Neural cell (in vitro differentiated cells): ENCODE measurements around the gene ASTN1. TPM values are rescaled to one million over a fixed set of nuclear protein-coding genes. Genes with fewer than 3 reads are reported as not detected.

Source experiments
- H2AFZ ChIP-seq: fragments of 200-600, 300-800 bp; sonication (generic), shearing (Covaris generic); 2 replicates; pipeline ENCODE4 v1.6.0; 2014; ENCODE audit warnings: low read depth, mild to moderate bottlenecking, antibody characterized with exemption, low read length, moderate library complexity
- H3F3A ChIP-seq: fragments of 200-600 bp; shearing (Covaris generic); 2 replicates; pipeline ENCODE4 v1.6.1; 2016; ENCODE audit warnings: mild to moderate bottlenecking, moderate library complexity, mixed read lengths, antibody characterized with exemption, low read length; ENCODE audit not compliant: insufficient read depth, poor library complexity, severe bottlenecking
- H3K27ac ChIP-seq: fragments of 200-600, 300-800 bp; sonication (generic), shearing (Covaris generic); 2 replicates; pipeline ENCODE4 v1.5.1; 2014; ENCODE audit warnings: mild to moderate bottlenecking, low read length, moderate library complexity
- H3K27me3 ChIP-seq: fragments of 300-800, 200-600 bp; sonication (generic), shearing (Covaris generic); 2 replicates; pipeline ENCODE4 v1.6.0; 2014; ENCODE audit warnings: mild to moderate bottlenecking, low read depth, low read length, moderate library complexity; ENCODE audit not compliant: insufficient read depth
- H3K36me3 ChIP-seq: fragments of 300-800, 200-600 bp; sonication (generic), shearing (Covaris generic); 2 replicates; pipeline ENCODE4 v1.5.1; 2014; ENCODE audit warnings: mild to moderate bottlenecking, antibody characterized with exemption, low read length, moderate library complexity; ENCODE audit not compliant: insufficient read depth
- H3K4me2 ChIP-seq: fragments of 300-800, 200-600 bp; sonication (generic), shearing (Covaris generic); 2 replicates; pipeline ENCODE4 v1.6.0; 2014; ENCODE audit warnings: mild to moderate bottlenecking, low read length
- H3K4me3 ChIP-seq: fragments of 300-800, 200-600 bp; sonication (generic), shearing (Covaris generic); 2 replicates; pipeline ENCODE4 v1.5.1; 2014; ENCODE audit warnings: mild to moderate bottlenecking, low read length, moderate library complexity
- H3K79me2 ChIP-seq: fragments of 200-600 bp; shearing (Covaris generic); replicated peaks from 2 replicates; pipeline ENCODE4 v1.6.0; 2014; ENCODE audit warnings: mild to moderate bottlenecking, low read length, moderate library complexity; ENCODE audit not compliant: insufficient read depth
- H3K9ac ChIP-seq: fragments of 300-800, 200-600 bp; sonication (generic), shearing (Covaris generic); 2 replicates; pipeline ENCODE4 v1.6.1; 2016; ENCODE audit warnings: mild to moderate bottlenecking, low read length, mixed read lengths
- H3K9me2 ChIP-seq: fragments of 200-600 bp; shearing (Covaris generic); 2 replicates; pipeline ENCODE4 v1.6.1; 2016; ENCODE audit warnings: mild to moderate bottlenecking, low read length, mixed read lengths; ENCODE audit not compliant: insufficient read depth
- H3K9me3 ChIP-seq: fragments of 200-600, 300-800 bp; sonication (generic), shearing (Covaris generic); 2 replicates; pipeline ENCODE4 v1.6.1; 2016; ENCODE audit warnings: mild to moderate bottlenecking, mixed run types, low read length, moderate library complexity, mixed read lengths
- H4K20me1 ChIP-seq: fragments of 200-600 bp; shearing (Covaris generic); 2 replicates; pipeline ENCODE4 v1.6.1; 2016; ENCODE audit warnings: mild to moderate bottlenecking, mixed run types; ENCODE audit not compliant: insufficient read depth
- EP300 ChIP-seq: fragments of 450-650 bp; conservative IDR thresholded peaks from 2 replicates; pipeline ENCODE4 v1.6.1; 2014; ENCODE audit warnings: antibody characterized with exemption, mild to moderate bottlenecking, moderate library complexity; ENCODE audit not compliant: poor library complexity, severe bottlenecking
- EZH2 ChIP-seq: fragments of 200-600, 300-800 bp; shearing (Covaris generic), sonication (generic); IDR thresholded peaks from 2 replicates; pipeline ENCODE4 v1.6.1; 2014; ENCODE audit warnings: antibody characterized with exemption, low read length, borderline replicate concordance, mild to moderate bottlenecking; ENCODE audit not compliant: insufficient read depth, poor library complexity, severe bottlenecking
- MXI1 ChIP-seq: fragments of 450-650 bp; conservative IDR thresholded peaks from 2 replicates; pipeline ENCODE4 v1.6.1; 2014; ENCODE audit warnings: antibody characterized with exemption, mild to moderate bottlenecking; ENCODE audit not compliant: poor library complexity, severe bottlenecking
- POLR2AphosphoS5 ChIP-seq: IDR thresholded peaks from 2 replicates; pipeline ENCODE4 v1.6.1; 2012
- RAD21 ChIP-seq: fragments of 450-650 bp; conservative IDR thresholded peaks from 2 replicates; pipeline ENCODE4 v1.6.1; 2014; ENCODE audit warnings: antibody characterized with exemption, mild to moderate bottlenecking, moderate library complexity
- SMC3 ChIP-seq: fragments of 450-650 bp; conservative IDR thresholded peaks from 2 replicates; pipeline ENCODE4 v1.6.1; 2014; ENCODE audit warnings: antibody characterized with exemption, mild to moderate bottlenecking, moderate library complexity; ENCODE audit not compliant: poor library complexity
- TAF1 ChIP-seq: IDR thresholded peaks from 2 replicates; pipeline ENCODE4 v1.6.1; 2012; ENCODE audit warnings: low read depth
- polyA plus RNA-seq: library from polyadenylated mRNA; depleted of rRNA; stranded (reverse); fragments of >200 nt; gene quantifications from 2 replicates; pipeline ENCODE4 v1.2.3, GENCODE V29; 2014
- TF ChIP-seq, protein P1 (sequence below): fragments of 450-650 bp; IDR thresholded peaks from 2 replicates; pipeline ENCODE4 v1.5.1; 2014; ENCODE audit warnings: antibody characterized with exemption, mild to moderate bottlenecking, moderate library complexity; ENCODE audit not compliant: poor library complexity, severe bottlenecking
- TF ChIP-seq, protein P2 (sequence below): IDR thresholded peaks from 2 replicates; pipeline ENCODE4 v1.6.1; 2012; ENCODE audit warnings: borderline replicate concordance

The ASTN1 gene
- polyA plus RNA-seq, 1 donor from 2014 or later = 33.4 TPM

DNA sequence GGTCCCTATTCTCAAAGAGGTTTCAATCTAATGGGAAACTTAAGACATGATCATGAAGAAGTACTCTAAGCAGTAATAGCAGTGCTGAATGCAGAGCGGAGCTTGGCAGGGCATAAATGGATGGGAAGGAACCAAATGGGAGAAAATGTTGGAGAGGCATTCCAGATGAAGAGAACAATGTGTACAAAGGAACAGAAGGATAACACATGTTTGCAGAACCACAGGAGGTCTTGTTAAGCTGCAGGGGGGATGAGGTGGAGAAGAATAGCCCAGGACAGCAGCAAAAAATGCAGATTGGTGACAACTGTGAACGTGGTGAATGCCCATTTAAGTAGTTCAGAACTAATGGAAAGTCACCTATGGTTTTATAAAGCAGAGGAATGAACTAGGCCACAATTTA, 99.1 kb downstream of the ASTN1 start:
- H3K27ac ChIP-seq = no peak overlapping the region
- H3K27me3 ChIP-seq = no peaks in the 10 kb centered on the region
- H3K79me2 ChIP-seq = no peaks in the 10 kb centered on the region
- no peak overlapping the region for H3K4me2 ChIP-seq
- no peak overlapping the region for H2AFZ ChIP-seq
- H3K36me3 ChIP-seq = peaks cover 7% of the 10 kb centered on the region
- no peaks in the 10 kb centered on the region for H3F3A ChIP-seq
- no peaks in the 10 kb centered on the region for H3K9me2 ChIP-seq
- H3K9ac ChIP-seq = no peak overlapping the region
- TF ChIP-seq, protein P1, sequence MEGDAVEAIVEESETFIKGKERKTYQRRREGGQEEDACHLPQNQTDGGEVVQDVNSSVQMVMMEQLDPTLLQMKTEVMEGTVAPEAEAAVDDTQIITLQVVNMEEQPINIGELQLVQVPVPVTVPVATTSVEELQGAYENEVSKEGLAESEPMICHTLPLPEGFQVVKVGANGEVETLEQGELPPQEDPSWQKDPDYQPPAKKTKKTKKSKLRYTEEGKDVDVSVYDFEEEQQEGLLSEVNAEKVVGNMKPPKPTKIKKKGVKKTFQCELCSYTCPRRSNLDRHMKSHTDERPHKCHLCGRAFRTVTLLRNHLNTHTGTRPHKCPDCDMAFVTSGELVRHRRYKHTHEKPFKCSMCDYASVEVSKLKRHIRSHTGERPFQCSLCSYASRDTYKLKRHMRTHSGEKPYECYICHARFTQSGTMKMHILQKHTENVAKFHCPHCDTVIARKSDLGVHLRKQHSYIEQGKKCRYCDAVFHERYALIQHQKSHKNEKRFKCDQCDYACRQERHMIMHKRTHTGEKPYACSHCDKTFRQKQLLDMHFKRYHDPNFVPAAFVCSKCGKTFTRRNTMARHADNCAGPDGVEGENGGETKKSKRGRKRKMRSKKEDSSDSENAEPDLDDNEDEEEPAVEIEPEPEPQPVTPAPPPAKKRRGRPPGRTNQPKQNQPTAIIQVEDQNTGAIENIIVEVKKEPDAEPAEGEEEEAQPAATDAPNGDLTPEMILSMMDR = no peak
- TF ChIP-seq TAF1 (no peak), RAD21 (no peak), EP300 (no peak)
- TF ChIP-seq, protein P2, sequence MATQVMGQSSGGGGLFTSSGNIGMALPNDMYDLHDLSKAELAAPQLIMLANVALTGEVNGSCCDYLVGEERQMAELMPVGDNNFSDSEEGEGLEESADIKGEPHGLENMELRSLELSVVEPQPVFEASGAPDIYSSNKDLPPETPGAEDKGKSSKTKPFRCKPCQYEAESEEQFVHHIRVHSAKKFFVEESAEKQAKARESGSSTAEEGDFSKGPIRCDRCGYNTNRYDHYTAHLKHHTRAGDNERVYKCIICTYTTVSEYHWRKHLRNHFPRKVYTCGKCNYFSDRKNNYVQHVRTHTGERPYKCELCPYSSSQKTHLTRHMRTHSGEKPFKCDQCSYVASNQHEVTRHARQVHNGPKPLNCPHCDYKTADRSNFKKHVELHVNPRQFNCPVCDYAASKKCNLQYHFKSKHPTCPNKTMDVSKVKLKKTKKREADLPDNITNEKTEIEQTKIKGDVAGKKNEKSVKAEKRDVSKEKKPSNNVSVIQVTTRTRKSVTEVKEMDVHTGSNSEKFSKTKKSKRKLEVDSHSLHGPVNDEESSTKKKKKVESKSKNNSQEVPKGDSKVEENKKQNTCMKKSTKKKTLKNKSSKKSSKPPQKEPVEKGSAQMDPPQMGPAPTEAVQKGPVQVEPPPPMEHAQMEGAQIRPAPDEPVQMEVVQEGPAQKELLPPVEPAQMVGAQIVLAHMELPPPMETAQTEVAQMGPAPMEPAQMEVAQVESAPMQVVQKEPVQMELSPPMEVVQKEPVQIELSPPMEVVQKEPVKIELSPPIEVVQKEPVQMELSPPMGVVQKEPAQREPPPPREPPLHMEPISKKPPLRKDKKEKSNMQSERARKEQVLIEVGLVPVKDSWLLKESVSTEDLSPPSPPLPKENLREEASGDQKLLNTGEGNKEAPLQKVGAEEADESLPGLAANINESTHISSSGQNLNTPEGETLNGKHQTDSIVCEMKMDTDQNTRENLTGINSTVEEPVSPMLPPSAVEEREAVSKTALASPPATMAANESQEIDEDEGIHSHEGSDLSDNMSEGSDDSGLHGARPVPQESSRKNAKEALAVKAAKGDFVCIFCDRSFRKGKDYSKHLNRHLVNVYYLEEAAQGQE = peak; percentile 40
- H3K4me3 ChIP-seq = no peak overlapping the region
- no peaks in the 10 kb centered on the region for H4K20me1 ChIP-seq
- H3K9me3 ChIP-seq = no peaks in the 10 kb centered on the region

DNA sequence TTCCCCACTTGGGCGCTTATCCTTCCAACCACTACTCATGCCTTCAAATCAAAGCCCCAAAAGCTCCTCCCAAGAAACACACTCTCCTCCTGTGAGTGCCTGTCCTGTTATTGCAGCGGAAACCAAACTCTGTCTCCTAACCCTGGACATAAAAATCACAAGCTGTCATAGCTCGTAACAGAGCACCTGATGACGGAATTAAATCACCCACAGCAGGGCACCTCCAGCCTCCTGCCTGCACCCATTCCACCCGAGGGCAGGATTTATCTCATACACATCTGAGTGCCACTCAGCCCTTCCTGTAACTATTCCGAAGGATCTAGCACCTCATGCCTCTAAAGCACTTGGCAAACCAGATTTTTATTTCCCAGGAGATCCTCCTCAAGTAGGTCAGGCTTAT, 100.9 kb downstream of the ASTN1 start:
- Histone ChIP-seq H3K36me3 (peaks cover 14% of the 10 kb centered on the region), H3K27me3 (no peaks in the 10 kb centered on the region), H4K20me1 (no peaks in the 10 kb centered on the region), H3K4me3 (no peak overlapping the region), H3K4me2 (no peak overlapping the region), H3F3A (no peaks in the 10 kb centered on the region), H3K79me2 (no peaks in the 10 kb centered on the region), H3K27ac (no peak overlapping the region), H3K9me3 (no peaks in the 10 kb centered on the region), H3K9me2 (no peaks in the 10 kb centered on the region), H3K9ac (no peak overlapping the region), H2AFZ (no peak overlapping the region)
- no peak for TF ChIP-seq POLR2AphosphoS5
- no peak for TF ChIP-seq SMC3
- TF ChIP-seq EZH2 = no peak
- TF ChIP-seq MXI1 = no peak
- TF ChIP-seq, protein P2 = no peak
- TF ChIP-seq EP300 = no peak
- no peak for TF ChIP-seq TAF1
- TF ChIP-seq RAD21 = no peak
- TF ChIP-seq, protein P1 = no peak
